ENCODE data around the gene TMEM203. TPM values are rescaled to one million over a fixed set of nuclear protein-coding genes. Genes with fewer than 3 reads are reported as not detected.
A peak's percentile ranks its signal among the peaks of the same experiment; 100 is the strongest.

The TMEM203 gene
- total and polyA plus RNA-seq, 2 of the 13 experiments (the other 11 are each of a cell fraction or from before 2014, with no cell fraction given): 23.4 to 36.7 TPM

DNA sequence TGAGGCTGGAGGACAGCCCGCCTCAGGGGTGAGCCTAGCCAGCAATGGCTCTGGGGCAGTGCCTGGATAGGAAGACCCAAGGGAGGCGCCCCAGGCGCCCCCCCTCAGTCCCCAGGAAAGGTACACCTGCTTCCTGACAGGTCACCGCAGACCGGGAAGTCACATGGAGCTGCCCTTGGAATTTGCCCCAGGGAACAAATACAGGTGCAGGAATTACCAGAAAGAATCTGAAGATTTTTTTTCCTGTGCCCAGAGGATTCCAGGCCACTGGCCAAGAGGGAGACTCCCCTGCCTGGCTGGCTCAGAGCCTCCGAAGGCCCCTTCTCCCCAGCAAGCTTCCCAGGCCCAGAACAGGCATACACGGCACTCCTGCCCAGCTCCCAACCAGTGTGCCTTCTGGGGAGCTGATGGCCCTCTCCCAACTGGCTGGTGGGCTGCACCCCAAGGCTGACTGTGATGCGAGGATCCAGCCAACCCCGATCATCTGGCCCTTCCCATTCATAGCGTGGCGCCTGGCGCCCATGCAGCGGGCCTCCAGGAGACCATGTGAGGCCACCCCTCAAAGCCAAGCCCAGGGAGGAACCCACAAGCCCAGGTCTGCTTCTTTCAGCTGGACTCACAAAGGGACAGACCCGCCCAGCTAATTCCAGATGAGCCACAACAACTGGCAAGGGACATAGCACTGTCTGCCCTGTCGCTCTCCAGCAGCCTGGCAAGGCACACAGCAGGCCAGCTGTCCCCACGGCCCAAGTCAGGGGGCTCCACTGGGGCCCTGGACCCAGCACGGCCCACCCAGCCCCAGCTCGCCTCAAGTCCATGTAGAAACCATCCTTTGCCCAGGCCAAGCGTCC is 7.2 kb downstream of the TMEM203 start (continued):
- TF ChIP-seq, protein P1, sequence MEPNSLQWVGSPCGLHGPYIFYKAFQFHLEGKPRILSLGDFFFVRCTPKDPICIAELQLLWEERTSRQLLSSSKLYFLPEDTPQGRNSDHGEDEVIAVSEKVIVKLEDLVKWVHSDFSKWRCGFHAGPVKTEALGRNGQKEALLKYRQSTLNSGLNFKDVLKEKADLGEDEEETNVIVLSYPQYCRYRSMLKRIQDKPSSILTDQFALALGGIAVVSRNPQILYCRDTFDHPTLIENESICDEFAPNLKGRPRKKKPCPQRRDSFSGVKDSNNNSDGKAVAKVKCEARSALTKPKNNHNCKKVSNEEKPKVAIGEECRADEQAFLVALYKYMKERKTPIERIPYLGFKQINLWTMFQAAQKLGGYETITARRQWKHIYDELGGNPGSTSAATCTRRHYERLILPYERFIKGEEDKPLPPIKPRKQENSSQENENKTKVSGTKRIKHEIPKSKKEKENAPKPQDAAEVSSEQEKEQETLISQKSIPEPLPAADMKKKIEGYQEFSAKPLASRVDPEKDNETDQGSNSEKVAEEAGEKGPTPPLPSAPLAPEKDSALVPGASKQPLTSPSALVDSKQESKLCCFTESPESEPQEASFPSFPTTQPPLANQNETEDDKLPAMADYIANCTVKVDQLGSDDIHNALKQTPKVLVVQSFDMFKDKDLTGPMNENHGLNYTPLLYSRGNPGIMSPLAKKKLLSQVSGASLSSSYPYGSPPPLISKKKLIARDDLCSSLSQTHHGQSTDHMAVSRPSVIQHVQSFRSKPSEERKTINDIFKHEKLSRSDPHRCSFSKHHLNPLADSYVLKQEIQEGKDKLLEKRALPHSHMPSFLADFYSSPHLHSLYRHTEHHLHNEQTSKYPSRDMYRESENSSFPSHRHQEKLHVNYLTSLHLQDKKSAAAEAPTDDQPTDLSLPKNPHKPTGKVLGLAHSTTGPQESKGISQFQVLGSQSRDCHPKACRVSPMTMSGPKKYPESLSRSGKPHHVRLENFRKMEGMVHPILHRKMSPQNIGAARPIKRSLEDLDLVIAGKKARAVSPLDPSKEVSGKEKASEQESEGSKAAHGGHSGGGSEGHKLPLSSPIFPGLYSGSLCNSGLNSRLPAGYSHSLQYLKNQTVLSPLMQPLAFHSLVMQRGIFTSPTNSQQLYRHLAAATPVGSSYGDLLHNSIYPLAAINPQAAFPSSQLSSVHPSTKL (CRISPR knock-in tag; IDR thresholded peaks at IDR 0.05): peak; percentile 49; the same call in 1 of the 2 replicates
- TF ChIP-seq, protein P2, sequence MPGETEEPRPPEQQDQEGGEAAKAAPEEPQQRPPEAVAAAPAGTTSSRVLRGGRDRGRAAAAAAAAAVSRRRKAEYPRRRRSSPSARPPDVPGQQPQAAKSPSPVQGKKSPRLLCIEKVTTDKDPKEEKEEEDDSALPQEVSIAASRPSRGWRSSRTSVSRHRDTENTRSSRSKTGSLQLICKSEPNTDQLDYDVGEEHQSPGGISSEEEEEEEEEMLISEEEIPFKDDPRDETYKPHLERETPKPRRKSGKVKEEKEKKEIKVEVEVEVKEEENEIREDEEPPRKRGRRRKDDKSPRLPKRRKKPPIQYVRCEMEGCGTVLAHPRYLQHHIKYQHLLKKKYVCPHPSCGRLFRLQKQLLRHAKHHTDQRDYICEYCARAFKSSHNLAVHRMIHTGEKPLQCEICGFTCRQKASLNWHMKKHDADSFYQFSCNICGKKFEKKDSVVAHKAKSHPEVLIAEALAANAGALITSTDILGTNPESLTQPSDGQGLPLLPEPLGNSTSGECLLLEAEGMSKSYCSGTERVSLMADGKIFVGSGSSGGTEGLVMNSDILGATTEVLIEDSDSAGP (CRISPR knock-in tag; IDR thresholded peaks at IDR 0.05; ENCODE audit: borderline replicate concordance): 0 out of 2 replicates have a peak, but pooled peaks have one; percentile 38
- TF ChIP-seq, protein P3, sequence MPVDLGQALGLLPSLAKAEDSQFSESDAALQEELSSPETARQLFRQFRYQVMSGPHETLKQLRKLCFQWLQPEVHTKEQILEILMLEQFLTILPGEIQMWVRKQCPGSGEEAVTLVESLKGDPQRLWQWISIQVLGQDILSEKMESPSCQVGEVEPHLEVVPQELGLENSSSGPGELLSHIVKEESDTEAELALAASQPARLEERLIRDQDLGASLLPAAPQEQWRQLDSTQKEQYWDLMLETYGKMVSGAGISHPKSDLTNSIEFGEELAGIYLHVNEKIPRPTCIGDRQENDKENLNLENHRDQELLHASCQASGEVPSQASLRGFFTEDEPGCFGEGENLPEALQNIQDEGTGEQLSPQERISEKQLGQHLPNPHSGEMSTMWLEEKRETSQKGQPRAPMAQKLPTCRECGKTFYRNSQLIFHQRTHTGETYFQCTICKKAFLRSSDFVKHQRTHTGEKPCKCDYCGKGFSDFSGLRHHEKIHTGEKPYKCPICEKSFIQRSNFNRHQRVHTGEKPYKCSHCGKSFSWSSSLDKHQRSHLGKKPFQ (CRISPR knock-in tag; IDR thresholded peaks at IDR 0.05; ENCODE audit: insufficient replicate concordance): no peak
- TF ChIP-seq THAP11 (CRISPR knock-in tag; IDR thresholded peaks at IDR 0.05) (no peak), MYC (CRISPR knock-in tag; IDR thresholded peaks at IDR 0.05; ENCODE audit: borderline replicate concordance) (peak; percentile 49; the same call in 1 of the 2 replicates), DPF2 (CRISPR knock-in tag; IDR thresholded peaks at IDR 0.05; ENCODE audit: borderline replicate concordance, low read depth) (no peak), FLYWCH1 (CRISPR knock-in tag; IDR thresholded peaks at IDR 0.05) (no peak), ZNF44 (CRISPR knock-in tag; IDR thresholded peaks at IDR 0.05) (no peak), ZNF678 (CRISPR knock-in tag; IDR thresholded peaks at IDR 0.05) (no peak), RXRA (CRISPR knock-in tag; IDR thresholded peaks at IDR 0.05) (no peak), PHB2 (IDR thresholded peaks at IDR 0.05; ENCODE audit: partially characterized antibody) (no peak), NR2F6 (IDR thresholded peaks at IDR 0.05) (0 out of 2 replicates have a peak, but pooled peaks have one; percentile 18), NR2F6 (CRISPR knock-in tag; IDR thresholded peaks at IDR 0.05) (peak; percentile 56), XBP1 (CRISPR knock-in tag; IDR thresholded peaks at IDR 0.05) (no peak), CCAR2 (optimal IDR thresholded peaks at IDR 0.05; ENCODE audit: low read depth, low read length) (no peak), ISL2 (CRISPR knock-in tag; IDR thresholded peaks at IDR 0.05) (no peak), ZNF468 (CRISPR knock-in tag; IDR thresholded peaks at IDR 0.05) (no peak), ZFP37 (CRISPR knock-in tag; IDR thresholded peaks at IDR 0.05; ENCODE audit: borderline replicate concordance) (no peak)
- TF ChIP-seq, protein P4, sequence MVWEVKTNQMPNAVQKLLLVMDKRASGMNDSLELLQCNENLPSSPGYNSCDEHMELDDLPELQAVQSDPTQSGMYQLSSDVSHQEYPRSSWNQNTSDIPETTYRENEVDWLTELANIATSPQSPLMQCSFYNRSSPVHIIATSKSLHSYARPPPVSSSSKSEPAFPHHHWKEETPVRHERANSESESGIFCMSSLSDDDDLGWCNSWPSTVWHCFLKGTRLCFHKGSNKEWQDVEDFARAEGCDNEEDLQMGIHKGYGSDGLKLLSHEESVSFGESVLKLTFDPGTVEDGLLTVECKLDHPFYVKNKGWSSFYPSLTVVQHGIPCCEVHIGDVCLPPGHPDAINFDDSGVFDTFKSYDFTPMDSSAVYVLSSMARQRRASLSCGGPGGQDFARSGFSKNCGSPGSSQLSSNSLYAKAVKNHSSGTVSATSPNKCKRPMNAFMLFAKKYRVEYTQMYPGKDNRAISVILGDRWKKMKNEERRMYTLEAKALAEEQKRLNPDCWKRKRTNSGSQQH (CRISPR knock-in tag; IDR thresholded peaks at IDR 0.05; ENCODE audit: low read depth): no peak
- TF ChIP-seq, protein P5, sequence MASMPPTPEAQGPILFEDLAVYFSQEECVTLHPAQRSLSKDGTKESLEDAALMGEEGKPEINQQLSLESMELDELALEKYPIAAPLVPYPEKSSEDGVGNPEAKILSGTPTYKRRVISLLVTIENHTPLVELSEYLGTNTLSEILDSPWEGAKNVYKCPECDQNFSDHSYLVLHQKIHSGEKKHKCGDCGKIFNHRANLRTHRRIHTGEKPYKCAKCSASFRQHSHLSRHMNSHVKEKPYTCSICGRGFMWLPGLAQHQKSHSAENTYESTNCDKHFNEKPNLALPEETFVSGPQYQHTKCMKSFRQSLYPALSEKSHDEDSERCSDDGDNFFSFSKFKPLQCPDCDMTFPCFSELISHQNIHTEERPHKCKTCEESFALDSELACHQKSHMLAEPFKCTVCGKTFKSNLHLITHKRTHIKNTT (CRISPR knock-in tag; IDR thresholded peaks at IDR 0.05): no peak
